ENCODE measurements around the gene DAPK1.

Gene DAPK1

DNA sequence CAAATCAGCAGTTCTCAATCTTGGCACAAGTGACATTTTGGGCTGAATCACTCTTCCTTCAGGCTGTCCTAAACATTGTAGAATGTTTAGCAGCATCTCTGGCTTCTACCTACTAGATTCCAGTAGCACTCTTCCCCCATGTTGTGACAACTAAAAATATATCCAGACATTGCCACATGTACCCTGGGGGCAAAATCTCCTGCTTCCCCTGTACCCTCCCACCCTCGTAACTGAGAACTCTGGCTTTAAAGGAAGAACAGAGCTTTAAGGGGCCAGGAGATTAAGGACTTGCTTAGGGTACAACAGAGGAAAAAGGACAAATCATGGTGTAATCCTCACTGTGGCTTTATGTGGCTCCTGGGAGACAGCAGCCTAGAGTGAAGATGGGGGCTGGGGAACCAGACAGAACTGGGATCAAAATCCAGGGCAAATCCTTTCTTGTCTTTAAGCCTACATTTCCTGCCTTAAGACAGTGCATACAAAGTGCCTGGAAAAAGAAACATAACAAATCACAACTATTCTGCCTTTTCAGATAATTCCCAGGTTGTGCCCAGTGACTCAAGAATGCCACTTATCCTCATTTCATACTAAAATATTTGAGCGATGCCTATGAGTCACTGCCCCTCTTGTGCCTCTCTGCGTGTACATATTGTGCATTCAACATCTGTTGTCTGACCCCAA is 109.3 kb downstream of the DAPK1 start:
- TF ChIP-seq ESRRG (CRISPR knock-in tag; IDR thresholded peaks at IDR 0.05), result no peak
- TF ChIP-seq, protein P1, sequence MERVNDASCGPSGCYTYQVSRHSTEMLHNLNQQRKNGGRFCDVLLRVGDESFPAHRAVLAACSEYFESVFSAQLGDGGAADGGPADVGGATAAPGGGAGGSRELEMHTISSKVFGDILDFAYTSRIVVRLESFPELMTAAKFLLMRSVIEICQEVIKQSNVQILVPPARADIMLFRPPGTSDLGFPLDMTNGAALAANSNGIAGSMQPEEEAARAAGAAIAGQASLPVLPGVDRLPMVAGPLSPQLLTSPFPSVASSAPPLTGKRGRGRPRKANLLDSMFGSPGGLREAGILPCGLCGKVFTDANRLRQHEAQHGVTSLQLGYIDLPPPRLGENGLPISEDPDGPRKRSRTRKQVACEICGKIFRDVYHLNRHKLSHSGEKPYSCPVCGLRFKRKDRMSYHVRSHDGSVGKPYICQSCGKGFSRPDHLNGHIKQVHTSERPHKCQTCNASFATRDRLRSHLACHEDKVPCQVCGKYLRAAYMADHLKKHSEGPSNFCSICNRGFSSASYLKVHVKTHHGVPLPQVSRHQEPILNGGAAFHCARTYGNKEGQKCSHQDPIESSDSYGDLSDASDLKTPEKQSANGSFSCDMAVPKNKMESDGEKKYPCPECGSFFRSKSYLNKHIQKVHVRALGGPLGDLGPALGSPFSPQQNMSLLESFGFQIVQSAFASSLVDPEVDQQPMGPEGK (CRISPR knock-in tag; IDR thresholded peaks at IDR 0.05; ENCODE audit: borderline replicate concordance), result no peak
- no peak for TF ChIP-seq SNAI2 (CRISPR knock-in tag; IDR thresholded peaks at IDR 0.05)
- TF ChIP-seq OSR1 (CRISPR knock-in tag; IDR thresholded peaks at IDR 0.05), result no peak
- no peak for TF ChIP-seq ARNTL (CRISPR knock-in tag; IDR thresholded peaks at IDR 0.05; ENCODE audit: borderline replicate concordance, low read depth)
- peak; percentile 10; the same call in 1 of the 2 replicates for TF ChIP-seq GLIS3 (CRISPR knock-in tag; IDR thresholded peaks at IDR 0.05)
- peak; percentile 86 for TF ChIP-seq ISL1 (CRISPR knock-in tag; IDR thresholded peaks at IDR 0.05)
- TF ChIP-seq ZFP3 (CRISPR knock-in tag; IDR thresholded peaks at IDR 0.05), result no peak
- no peak for TF ChIP-seq RARB (CRISPR knock-in tag; IDR thresholded peaks at IDR 0.05)
- TF ChIP-seq TSHZ2 (CRISPR knock-in tag; IDR thresholded peaks at IDR 0.05), result no peak
- no peak for TF ChIP-seq PPARA (CRISPR knock-in tag; IDR thresholded peaks at IDR 0.05; ENCODE audit: borderline replicate concordance)
- no peak for TF ChIP-seq BACH2 (CRISPR knock-in tag; IDR thresholded peaks at IDR 0.05; ENCODE audit: borderline replicate concordance)
- no peak for TF ChIP-seq TOX (CRISPR knock-in tag; IDR thresholded peaks at IDR 0.05; ENCODE audit: borderline replicate concordance)
- TF ChIP-seq POU6F1 (CRISPR knock-in tag; IDR thresholded peaks at IDR 0.05; ENCODE audit: borderline replicate concordance, low read depth), result no peak
- no peak for TF ChIP-seq ZNF8 (CRISPR knock-in tag; IDR thresholded peaks at IDR 0.05)
- no peak for TF ChIP-seq CREB5 (CRISPR knock-in tag; IDR thresholded peaks at IDR 0.05; ENCODE audit: low read depth)
- TF ChIP-seq CSDC2 (CRISPR knock-in tag; IDR thresholded peaks at IDR 0.05), result peak; percentile 43; the same call in 1 of the 2 replicates
- no peak for TF ChIP-seq ZFP30 (CRISPR knock-in tag; IDR thresholded peaks at IDR 0.05)
- TF ChIP-seq TCF4 (CRISPR knock-in tag; IDR thresholded peaks at IDR 0.05; ENCODE audit: borderline replicate concordance), result no peak
- TF ChIP-seq CSRNP3 (CRISPR knock-in tag; IDR thresholded peaks at IDR 0.05), result no peak; the same call in 1 of the 2 replicates
- TF ChIP-seq ZNF70 (CRISPR knock-in tag; IDR thresholded peaks at IDR 0.05), result no peak
- ATAC-seq, result peak; percentile 75

DNA sequence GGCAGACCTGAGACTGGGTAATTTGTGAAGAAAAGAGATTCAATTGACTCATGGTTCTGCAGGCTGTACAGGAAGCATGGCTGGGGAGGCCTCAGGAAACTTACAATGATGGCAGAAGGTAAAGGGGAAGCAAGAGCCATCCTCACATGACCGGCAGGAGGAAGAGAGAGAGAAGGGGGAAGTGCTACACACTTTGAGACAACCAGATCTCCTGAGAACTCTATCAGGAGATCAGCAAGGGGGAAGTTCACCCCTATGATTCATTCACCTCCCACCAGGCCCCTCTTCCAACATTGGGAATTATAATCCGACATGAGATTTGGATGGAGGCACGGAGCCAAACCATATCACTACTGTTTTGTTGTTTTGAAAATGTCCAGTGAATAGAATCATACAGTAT is 110.2 kb downstream of the DAPK1 start:
- no peak for ATAC-seq
- TF ChIP-seq OSR1 (CRISPR knock-in tag; IDR thresholded peaks at IDR 0.05) (no peak), CSRNP3 (CRISPR knock-in tag; IDR thresholded peaks at IDR 0.05) (no peak), ZNF8 (CRISPR knock-in tag; IDR thresholded peaks at IDR 0.05) (no peak), GLIS3 (CRISPR knock-in tag; IDR thresholded peaks at IDR 0.05) (no peak), ESRRG (CRISPR knock-in tag; IDR thresholded peaks at IDR 0.05) (no peak), ISL1 (CRISPR knock-in tag; IDR thresholded peaks at IDR 0.05) (no peak), CSDC2 (CRISPR knock-in tag; IDR thresholded peaks at IDR 0.05) (no peak), POU6F1 (CRISPR knock-in tag; IDR thresholded peaks at IDR 0.05; ENCODE audit: borderline replicate concordance, low read depth) (no peak), RARB (CRISPR knock-in tag; IDR thresholded peaks at IDR 0.05) (no peak)

Measured in SK-N-SH treated with all-trans-retinoic acid at 6 μM for 48 hours (cell line).